ENCODE results near the gene LRP1B.

Gene LRP1B

GRCh38 chr2:141517852-141518421 lies 612.9 kb downstream of the LRP1B start:
- no peak for DNase-seq (ENCODE audit: low read depth in 2 of 2)

GRCh38 chr2:141517180-141517851 lies 613.5 kb downstream of the LRP1B start:
- DNase-seq (ENCODE audit: low read depth in 2 of 2), result no peak

- DNase-seq (ENCODE audit: low read depth in 2 of 2), result no peak
Observed at GRCh38 chr2:141515931-141516330, 614.9 kb downstream of the LRP1B start.

- DNase-seq (ENCODE audit: low read depth in 2 of 2), result no peak
Observed at GRCh38 chr2:141513853-141514252, 617.0 kb downstream of the LRP1B start.

- DNase-seq (ENCODE audit: low read depth in 2 of 2), result no peak
Observed at GRCh38 chr2:141508806-141509595, 621.8 kb downstream of the LRP1B start.

GRCh38 chr2:141508086-141508752 lies 622.6 kb downstream of the LRP1B start:
- DNase-seq (ENCODE audit: low read depth in 2 of 2), result no peak

- DNase-seq (ENCODE audit: low read depth in 2 of 2), result no peak
Observed at GRCh38 chr2:141506135-141506534, 624.7 kb downstream of the LRP1B start.

GRCh38 chr2:141501752-141502151 lies 629.1 kb downstream of the LRP1B start:
- DNase-seq (ENCODE audit: low read depth in 2 of 2), result no peak

GRCh38 chr2:141499123-141499522 lies 631.7 kb downstream of the LRP1B start:
- no peak for DNase-seq (ENCODE audit: low read depth in 2 of 2)

GRCh38 chr2:141498561-141498960 lies 632.3 kb downstream of the LRP1B start:
- DNase-seq (ENCODE audit: low read depth in 2 of 2), result peak; percentile 23 to 32

- DNase-seq (ENCODE audit: low read depth in 2 of 2), result no peak
Observed at GRCh38 chr2:141497272-141497671, 633.5 kb downstream of the LRP1B start.

GRCh38 chr2:141496810-141497209 lies 634.0 kb downstream of the LRP1B start:
- no peak for DNase-seq (ENCODE audit: low read depth in 2 of 2)

GRCh38 chr2:141493936-141494335 lies 636.9 kb downstream of the LRP1B start:
- DNase-seq (ENCODE audit: low read depth in 2 of 2), result no peak

GRCh38 chr2:141492816-141493215 lies 638.0 kb downstream of the LRP1B start:
- no peak for DNase-seq (ENCODE audit: low read depth in 2 of 2)

- DNase-seq (ENCODE audit: low read depth in 2 of 2), result no peak
Observed at GRCh38 chr2:141490886-141491285, 639.9 kb downstream of the LRP1B start.

GRCh38 chr2:141482697-141483096 lies 648.1 kb downstream of the LRP1B start:
- no peak for DNase-seq (ENCODE audit: low read depth in 2 of 2)

- no peak for DNase-seq (ENCODE audit: low read depth in 2 of 2)
Observed at GRCh38 chr2:141475801-141476200, 655.0 kb downstream of the LRP1B start.

GRCh38 chr2:141468761-141469160 lies 662.1 kb downstream of the LRP1B start:
- no peak for DNase-seq (ENCODE audit: low read depth in 2 of 2)

- DNase-seq (ENCODE audit: low read depth in 2 of 2), result no peak
Observed at GRCh38 chr2:141467331-141467730, 663.5 kb downstream of the LRP1B start.

GRCh38 chr2:141464995-141465394 lies 665.8 kb downstream of the LRP1B start:
- no peak for DNase-seq (ENCODE audit: low read depth in 2 of 2)

GRCh38 chr2:141458351-141458750 lies 672.5 kb downstream of the LRP1B start:
- no peak for DNase-seq (ENCODE audit: low read depth in 2 of 2)

- DNase-seq (ENCODE audit: low read depth in 2 of 2), result no peak
Observed at GRCh38 chr2:141455877-141456276, 674.9 kb downstream of the LRP1B start.

Data from fibroblast of skin of left quadriceps (primary cell).